Right lobe of liver (tissue), 6 donors: ENCODE results near the gene DAW1. TPM values are rescaled to one million over a fixed set of nuclear protein-coding genes. Genes with fewer than 3 reads are reported as not detected.
A peak's percentile ranks its signal among the peaks of the same experiment; 100 is the strongest.
"Not testable (repeated sequence)": the region's sequence is repeated elsewhere in the genome, so short reads cannot be mapped to it uniquely, and the experiment has no call there.

Source experiments
- ATAC-seq, 4 donors: fragments of 200-7000 bp; cut with Tn5 transposase; one replicate each; pipeline ENCODE4 v1.9.1; 2020; ENCODE audit warnings: mild to moderate bottlenecking in 4 of 4, moderate library complexity in 4 of 4
- DNase-seq, 3 donors: peaks; one replicate each; pipeline ENCODE4 v3.0.0-alpha.2; 2020
- H3K27ac ChIP-seq, 3 donors: fragments of 200-600 bp; one replicate each; pipeline ENCODE4 v1.8.0; 2022
- H3K27me3 ChIP-seq, 2 donors: fragments of 200-600 bp; one replicate each; pipeline ENCODE4 v1.8.0; 2022
- H3K36me3 ChIP-seq, 4 donors: fragments of 200-600 bp; sonication (generic) in 1 of 4; one replicate each; pipeline versions ENCODE4 v1.5.1 to v1.8.0; 2017 to 2022; ENCODE audit warnings: control low read depth in 1 of 4
- H3K4me1 ChIP-seq, 4 donors: fragments of 200-600 bp; sonication (generic) in 1 of 4; one replicate each; pipeline versions ENCODE4 v1.5.1 to v1.8.0; 2017 to 2022; ENCODE audit warnings: control low read depth in 1 of 4
- H3K4me3 ChIP-seq, 3 donors: fragments of 200-600 bp; one replicate each; pipeline ENCODE4 v1.8.0; 2022
- H3K9me3 ChIP-seq, 4 donors: fragments of 200-600 bp; sonication (generic) in 1 of 4; one replicate each; pipeline versions ENCODE4 v1.5.1 to v1.8.0; 2017 to 2022; ENCODE audit warnings: control low read depth in 1 of 4
- POLR2A ChIP-seq: fragments of 450-650 bp; IDR thresholded peaks from one replicate; pipeline ENCODE4 v1.6.1; 2017; ENCODE audit warnings: antibody characterized with exemption, mild to moderate bottlenecking
- WGBS: methylation state at CpG from one replicate; pipeline ENCODE4 v1.1.6; 2018; ENCODE audit warnings: low coverage, low lambda C conversion rate; ENCODE audit not compliant: insufficient coverage; ENCODE audit errors: missing lambda C conversion rate; 5-methylcytosine and 5-hydroxymethylcytosine counted together
- intact Hi-C, 2 donors: fragments of 100-400 bp; cut with DNase I; formaldehyde crosslinking; loops; one replicate each; pipeline versions ENCODE4 v1.11.2 to v1.14.1; 2022
- total RNA-seq, 6 experiments: library from RNA; depleted of rRNA in 2 of 6; stranded (reverse); fragments of >200 nt in 2 of 6; fragmentation: NEBNext Ultra II Directional in 3 of 6; extraction: Animal tissue kit (Norgen Biotek cat#: 25700) in 3 of 6; gene quantifications; one replicate each; pipeline versions ENCODE4 v1.1.0 to v1.2.4, GENCODE V29; 2016 to 2023
- TF ChIP-seq, protein P1 (sequence below), 4 donors: fragments of 200-600 bp in 3 of 4; fragments of 450-650 bp in 1 of 4; IDR thresholded peaks; one replicate each; pipeline versions ENCODE4 v1.5.1 to v1.8.0; 2016 to 2022; ENCODE audit warnings: antibody characterized with exemption in 4 of 4, mild to moderate bottlenecking in 2 of 4
- donor health status: DM: no; HTN: yes; CAD: no.
- donor health status: DM: no; HTN: no; CAD: no.
- donor health status: DM: no; HTN: no; CAD: no.
- donor health status: DM: no; HTN: yes; CAD: no.
- donor health status: DM: no; HTN: yes; CAD: no.

Gene DAW1
- total RNA-seq, 6 experiments from 2014 or later, result not detected

DNA sequence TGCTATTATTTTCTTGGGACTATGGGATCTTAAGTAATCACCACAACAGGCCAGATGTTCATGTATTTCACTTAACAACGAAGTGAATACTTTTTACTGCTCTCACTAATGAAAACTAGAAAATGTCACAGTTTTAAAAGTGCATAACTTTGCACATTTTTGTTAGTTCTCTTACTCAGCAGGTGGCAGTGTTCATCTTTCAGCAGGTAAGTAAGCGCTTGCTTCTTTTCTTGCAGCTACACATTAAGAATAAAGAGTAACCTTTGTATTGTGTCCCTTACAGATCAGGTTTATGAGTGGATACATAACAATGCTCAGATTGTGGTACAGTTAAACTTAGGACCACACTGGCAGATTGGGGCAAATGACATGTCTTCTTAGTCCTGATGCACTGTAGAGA, 61.0 kb downstream of the DAW1 start:
- H3K27ac ChIP-seq, result no peak overlapping the region
- H3K4me1 ChIP-seq, result no peaks in the 10 kb centered on the region
- no peak for ATAC-seq
- 58% methylated on average over 2 of the region's 2 CpGs for WGBS
- no peak for TF ChIP-seq POLR2A
- TF ChIP-seq, protein P1, sequence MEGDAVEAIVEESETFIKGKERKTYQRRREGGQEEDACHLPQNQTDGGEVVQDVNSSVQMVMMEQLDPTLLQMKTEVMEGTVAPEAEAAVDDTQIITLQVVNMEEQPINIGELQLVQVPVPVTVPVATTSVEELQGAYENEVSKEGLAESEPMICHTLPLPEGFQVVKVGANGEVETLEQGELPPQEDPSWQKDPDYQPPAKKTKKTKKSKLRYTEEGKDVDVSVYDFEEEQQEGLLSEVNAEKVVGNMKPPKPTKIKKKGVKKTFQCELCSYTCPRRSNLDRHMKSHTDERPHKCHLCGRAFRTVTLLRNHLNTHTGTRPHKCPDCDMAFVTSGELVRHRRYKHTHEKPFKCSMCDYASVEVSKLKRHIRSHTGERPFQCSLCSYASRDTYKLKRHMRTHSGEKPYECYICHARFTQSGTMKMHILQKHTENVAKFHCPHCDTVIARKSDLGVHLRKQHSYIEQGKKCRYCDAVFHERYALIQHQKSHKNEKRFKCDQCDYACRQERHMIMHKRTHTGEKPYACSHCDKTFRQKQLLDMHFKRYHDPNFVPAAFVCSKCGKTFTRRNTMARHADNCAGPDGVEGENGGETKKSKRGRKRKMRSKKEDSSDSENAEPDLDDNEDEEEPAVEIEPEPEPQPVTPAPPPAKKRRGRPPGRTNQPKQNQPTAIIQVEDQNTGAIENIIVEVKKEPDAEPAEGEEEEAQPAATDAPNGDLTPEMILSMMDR (IDR thresholded peaks at IDR 0.05), result no peak
- H3K4me3 ChIP-seq, result no peak overlapping the region
- no peaks in the 10 kb centered on the region for H3K27me3 ChIP-seq
- no peak for DNase-seq
- intact Hi-C loops, result no loop called here
- H3K9me3 ChIP-seq, result no peaks in the 10 kb centered on the region
- no peaks in the 10 kb centered on the region for H3K36me3 ChIP-seq

GRCh38 chr2:227933884-227934283, 62.5 kb downstream of the DAW1 start:
- Histone ChIP-seq H3K4me3 (no peak overlapping the region), H3K27me3 (no peaks in the 10 kb centered on the region), H3K4me1 (no peaks in the 10 kb centered on the region), H3K27ac (no peak overlapping the region), H3K9me3 (no peaks in the 10 kb centered on the region), H3K36me3 (no peaks in the 10 kb centered on the region)
- no peak for DNase-seq
- WGBS, result 71% methylated on average over 1 of the region's 1 CpG
- no peak for TF ChIP-seq POLR2A
- TF ChIP-seq, protein P1 (IDR thresholded peaks at IDR 0.05), result no peak
- no peak for ATAC-seq
- intact Hi-C loops, result no loop called here

DNA sequence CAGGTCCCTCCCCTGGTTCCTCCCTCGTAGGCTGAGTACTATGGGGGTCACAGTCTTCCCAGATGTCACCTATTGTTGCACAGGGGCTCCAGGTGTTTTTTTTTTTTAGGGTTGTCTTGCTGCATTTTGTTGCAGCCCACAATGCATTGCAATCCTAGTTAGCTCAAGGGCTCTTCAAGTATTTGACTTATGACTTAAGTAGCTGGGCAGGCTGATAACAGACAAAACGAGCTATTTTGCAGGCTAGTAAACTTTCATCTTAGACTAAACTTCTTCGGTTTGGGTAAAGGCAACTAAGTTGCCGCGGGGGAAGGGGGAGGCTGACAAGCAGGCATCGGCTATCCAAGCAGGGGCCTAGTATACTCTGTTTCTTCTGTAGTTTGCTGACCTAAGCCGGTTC, 64.8 kb downstream of the DAW1 start:
- H3K4me3 ChIP-seq, H3K9me3 ChIP-seq, H3K27ac ChIP-seq, intact Hi-C loops, H3K27me3 ChIP-seq, H3K4me1 ChIP-seq, ATAC-seq, DNase-seq, H3K36me3 ChIP-seq: not testable (repeated sequence)
- 61% methylated on average over 6 of the region's 7 CpGs for WGBS

DNA sequence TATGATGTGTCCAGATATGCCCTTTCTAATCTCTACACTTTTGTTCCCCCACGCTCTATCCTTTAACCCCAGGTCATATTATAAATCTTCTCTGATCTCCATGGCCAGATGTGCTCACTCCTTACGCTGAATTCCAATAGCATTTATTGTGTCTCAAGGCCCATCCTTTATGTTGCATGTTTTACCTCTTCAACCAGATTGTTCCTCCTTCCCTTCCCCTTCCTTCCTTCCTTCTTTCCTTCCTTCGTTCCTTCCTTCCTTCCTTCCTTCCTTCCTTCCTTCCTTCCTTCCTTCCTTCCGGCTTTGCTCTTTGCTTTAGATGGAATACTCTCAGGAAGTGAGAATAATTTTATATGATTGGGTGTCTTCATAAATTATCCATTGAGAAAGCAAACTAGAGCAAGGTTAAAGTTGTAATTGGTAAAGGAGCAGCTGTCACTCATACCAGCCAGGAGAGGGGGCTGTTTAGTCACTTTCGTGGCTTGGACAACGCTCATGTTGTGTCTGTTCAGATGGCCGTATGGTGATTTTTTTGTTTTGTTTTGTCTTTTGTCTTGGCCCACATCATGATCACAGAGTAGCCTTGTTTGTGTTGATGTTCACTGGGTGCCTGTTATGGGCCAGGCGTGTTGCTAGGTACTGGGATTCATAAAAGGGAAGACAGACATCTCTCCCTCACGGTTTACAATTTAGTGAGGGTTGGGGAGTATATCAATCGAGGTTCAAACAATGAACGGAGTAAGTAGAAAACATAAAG, 68.0 kb downstream of the DAW1 start:
- H3K36me3 ChIP-seq, result no peaks in the 10 kb centered on the region
- no peak overlapping the region for H3K27ac ChIP-seq
- peak in 1 of 4 donors; percentile 23 for ATAC-seq
- intact Hi-C loops, result no loop called here
- DNase-seq, result no peak
- H3K4me1 ChIP-seq, result no peaks in the 10 kb centered on the region
- H3K4me3 ChIP-seq, result no peak overlapping the region
- H3K9me3 ChIP-seq, result no peaks in the 10 kb centered on the region
- TF ChIP-seq, protein P1 (IDR thresholded peaks at IDR 0.05), result peak in 1 of 4 donors; percentile 23
- no peak for TF ChIP-seq POLR2A
- no peaks in the 10 kb centered on the region for H3K27me3 ChIP-seq
- WGBS, result 35% methylated on average over 10 of the region's 11 CpGs

DNA sequence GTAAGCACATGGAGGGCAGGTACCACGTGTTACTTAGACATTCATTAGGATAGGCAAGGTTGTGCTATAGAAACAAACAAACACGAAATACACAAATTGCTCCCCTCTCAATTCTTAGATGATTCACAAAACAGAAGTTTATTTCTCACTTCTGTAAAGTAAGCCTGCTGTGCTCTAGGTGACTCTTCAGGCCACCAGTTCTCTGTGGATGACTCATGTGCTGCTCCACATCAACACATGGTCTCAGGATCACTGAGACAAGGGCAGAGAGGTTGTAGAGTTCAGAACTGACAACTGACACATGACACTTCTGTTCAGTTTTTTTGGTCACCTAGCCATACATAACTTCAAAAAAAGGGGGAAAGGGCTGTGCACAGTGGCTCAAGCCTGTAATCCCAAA, 70.6 kb downstream of the DAW1 start:
- WGBS, result 41% methylated on average over 2 of the region's 2 CpGs
- H3K4me3 ChIP-seq, result no peak overlapping the region
- no peak for DNase-seq
- no peak for ATAC-seq
- no peak overlapping the region for H3K27ac ChIP-seq
- intact Hi-C loops, result no loop called here
- no peaks in the 10 kb centered on the region for H3K36me3 ChIP-seq
- no peaks in the 10 kb centered on the region for H3K4me1 ChIP-seq
- no peaks in the 10 kb centered on the region for H3K9me3 ChIP-seq
- TF ChIP-seq, protein P1 (IDR thresholded peaks at IDR 0.05), result no peak
- TF ChIP-seq POLR2A, result no peak
- no peaks in the 10 kb centered on the region for H3K27me3 ChIP-seq
